H1 (cell line): ENCODE measurements around the gene FGD6. TPM values are rescaled to one million over a fixed set of nuclear protein-coding genes. Genes with fewer than 3 reads are reported as not detected.

Source experiments
- CTCF ChIA-PET: fragments of 300-600 bp; sonication (Branson Sonifier 250); formaldehyde crosslinking; loops from one replicate; lab custom pipeline; 2021; ENCODE audit not compliant: partially characterized antibody; lab: Charles Lee
- POLR2A ChIA-PET: fragments of 300-600 bp; sonication (Branson Sonifier 250); formaldehyde crosslinking; loops from one replicate; lab custom pipeline; 2021; ENCODE audit warnings: inconsistent platforms; ENCODE audit not compliant: partially characterized antibody; lab: Charles Lee
- DNase-seq, 2 experiments: peaks; one replicate each; pipeline versions ENCODE4 v3.0.0 to v3.0.0-alpha.2; 2010 to 2022; ENCODE audit warnings: low spot score in 2 of 2, low read depth in 1 of 2, mixed read lengths in 1 of 2
- FAIRE-seq: peaks from 2 replicates; lab custom pipeline; 2011; peaks lifted over from hg19 to GRCh38; lab: Jason Lieb, UNC
- H2AFZ ChIP-seq: 2 replicates; pipeline ENCODE4 v1.8.1; 2012; ENCODE audit warnings: low read length, inconsistent platforms
- H2AK5ac ChIP-seq: 2 replicates; pipeline ENCODE4 v1.6.1; 2013; ENCODE audit warnings: low read depth, low read length
- H2BK120ac ChIP-seq: replicated peaks from 2 replicates; pipeline ENCODE3; 2013; ENCODE audit warnings: low read depth, low read length, inconsistent platforms
- H2BK12ac ChIP-seq: 2 replicates; pipeline ENCODE4 v1.6.1; 2013; ENCODE audit warnings: low read depth, low read length
- H2BK15ac ChIP-seq: 2 replicates; pipeline ENCODE4 v1.6.1; 2013; ENCODE audit warnings: low read length
- H2BK20ac ChIP-seq: 2 replicates; pipeline ENCODE4 v1.6.1; 2013; ENCODE audit warnings: low read length
- H2BK5ac ChIP-seq: 2 replicates; pipeline ENCODE4 v1.6.1; 2013; ENCODE audit warnings: low read depth, low read length
- H3K14ac ChIP-seq: 2 replicates; pipeline ENCODE4 v1.6.1; 2013; ENCODE audit warnings: inconsistent platforms; ENCODE audit not compliant: insufficient read length
- H3K18ac ChIP-seq: 2 replicates; pipeline ENCODE4 v1.6.1; 2013; ENCODE audit warnings: low read length; ENCODE audit errors: extremely low read depth
- H3K23ac ChIP-seq: 2 replicates; pipeline ENCODE4 v1.6.1; 2013; ENCODE audit warnings: inconsistent platforms; ENCODE audit not compliant: insufficient read length
- H3K23me2 ChIP-seq: 2 replicates; pipeline ENCODE4 v1.6.1; 2013; ENCODE audit warnings: low read depth, low read length
- H3K27ac ChIP-seq: 2 replicates; pipeline ENCODE4 v1.6.1; 2011; ENCODE audit warnings: low read depth, low read length, inconsistent platforms
- H3K27me3 ChIP-seq, 4 experiments: replicated peaks in 1 of 4; 1 replicate in 1 of 4; 2 replicates in 3 of 4; pipeline versions ENCODE4 v1.6.1 to v1.8.1; 2011 to 2013; ENCODE audit warnings: low read length in 3 of 4, mild to moderate bottlenecking in 3 of 4, inconsistent platforms in 2 of 4, mixed read lengths in 2 of 4, moderate library complexity in 1 of 4; ENCODE audit not compliant: control insufficient read depth in 3 of 4, insufficient read depth in 3 of 4; ENCODE audit errors: extremely low read depth in 1 of 4
- H3K36me3 ChIP-seq, 4 experiments: 2 replicates each; pipeline versions ENCODE4 v1.6.1 to v1.8.1; 2011 to 2013; ENCODE audit warnings: mild to moderate bottlenecking in 4 of 4, low read length in 3 of 4, moderate library complexity in 2 of 4, control low read depth in 1 of 4, inconsistent platforms in 1 of 4; ENCODE audit not compliant: insufficient read depth in 4 of 4, control insufficient read depth in 2 of 4
- H3K4ac ChIP-seq: replicated peaks from 2 replicates; pipeline ENCODE3; 2013; ENCODE audit warnings: low read length, low read depth, mixed read lengths, inconsistent platforms; ENCODE audit not compliant: insufficient read length
- H3K4me1 ChIP-seq, 4 experiments: replicated peaks in 1 of 4; 1 replicate in 1 of 4; 2 replicates in 3 of 4; pipeline versions ENCODE4 v1.6.1 to v1.8.1; 2011 to 2013; ENCODE audit warnings: low read length in 3 of 4, inconsistent platforms in 2 of 4, mixed read lengths in 1 of 4; ENCODE audit not compliant: insufficient read depth in 4 of 4, control insufficient read depth in 3 of 4
- H3K4me2 ChIP-seq, 2 experiments: 2 replicates each; pipeline versions ENCODE4 v1.6.1 to v1.8.1; 2011 to 2013; ENCODE audit warnings: low read depth in 2 of 2, low read length in 2 of 2, control low read depth in 1 of 2, inconsistent platforms in 1 of 2, mild to moderate bottlenecking in 1 of 2; ENCODE audit not compliant: insufficient read depth in 1 of 2
- H3K4me3 ChIP-seq, 4 experiments: fragments of 200-600, 300-600 bp in 1 of 4; sonication (generic), shearing (Covaris generic), sonication (Bioruptor Twin) in 1 of 4; 2 replicates each; pipeline versions ENCODE4 v1.5.1 to v1.8.1; 2011 to 2016; ENCODE audit warnings: low read length in 4 of 4, low read depth in 3 of 4, control low read depth in 2 of 4, inconsistent platforms in 2 of 4, mild to moderate bottlenecking in 2 of 4, mixed read lengths in 1 of 4, moderate library complexity in 1 of 4; ENCODE audit not compliant: insufficient read depth in 2 of 4; ENCODE audit errors: extremely low read depth in 1 of 4
- H3K56ac ChIP-seq: replicated peaks from 2 replicates; pipeline ENCODE3; 2013; ENCODE audit warnings: low read depth, mild to moderate bottlenecking, mixed read lengths, low read length, inconsistent platforms; ENCODE audit not compliant: insufficient read length
- H3K79me1 ChIP-seq: 2 replicates; pipeline ENCODE4 v1.6.1; 2013; ENCODE audit warnings: low read depth, low read length, control low read depth
- H3K79me2 ChIP-seq, 2 experiments: 2 replicates each; pipeline versions ENCODE4 v1.6.1 to v1.8.1; 2012 to 2013; ENCODE audit warnings: low read length in 2 of 2, mild to moderate bottlenecking in 2 of 2, inconsistent platforms in 1 of 2; ENCODE audit not compliant: insufficient read depth in 2 of 2, control insufficient read depth in 1 of 2
- H3K9ac ChIP-seq, 4 experiments: replicated peaks in 1 of 4; 1 replicate in 1 of 4; 2 replicates in 3 of 4; pipeline versions ENCODE4 v1.6.1 to v1.8.1; 2011 to 2013; ENCODE audit warnings: low read depth in 3 of 4, low read length in 3 of 4, control low read depth in 2 of 4, mild to moderate bottlenecking in 2 of 4, moderate library complexity in 2 of 4, inconsistent platforms in 1 of 4; ENCODE audit errors: extremely low read depth in 1 of 4
- H3K9me3 ChIP-seq, 2 experiments: 2 replicates each; pipeline versions ENCODE4 v1.6.1 to v1.8.1; 2012 to 2013; ENCODE audit warnings: mild to moderate bottlenecking in 2 of 2, moderate library complexity in 2 of 2, control low read depth in 1 of 2, inconsistent platforms in 1 of 2, low read depth in 1 of 2, low read length in 1 of 2, mixed read lengths in 1 of 2; ENCODE audit not compliant: insufficient read depth in 2 of 2
- H4K20me1 ChIP-seq, 2 experiments: replicated peaks in 1 of 2; 2 replicates each; pipeline versions ENCODE3 to v1.8.1; 2011 to 2013; ENCODE audit warnings: inconsistent platforms in 2 of 2, low read length in 2 of 2, mild to moderate bottlenecking in 1 of 2; ENCODE audit not compliant: insufficient read depth in 2 of 2, control insufficient read depth in 1 of 2
- H4K5ac ChIP-seq: 2 replicates; pipeline ENCODE4 v1.6.1; 2013; ENCODE audit warnings: low read length, low read depth, mixed read lengths, inconsistent platforms; ENCODE audit not compliant: insufficient read length
- H4K8ac ChIP-seq: 2 replicates; pipeline ENCODE4 v1.8.0; 2013; ENCODE audit warnings: mild to moderate bottlenecking, moderate library complexity, low read length, inconsistent platforms; ENCODE audit not compliant: insufficient read depth; ENCODE audit errors: extremely low read depth
- H4K91ac ChIP-seq: replicated peaks from 2 replicates; pipeline ENCODE3; 2013; ENCODE audit warnings: low read length, mixed read lengths, inconsistent platforms; ENCODE audit not compliant: insufficient read length
- ATF2 ChIP-seq: IDR thresholded peaks from 2 replicates; pipeline ENCODE4 v1.6.1; 2012; ENCODE audit warnings: low read length, inconsistent platforms
- BRCA1 ChIP-seq: IDR thresholded peaks from 2 replicates; pipeline ENCODE4 v1.6.1; 2012; ENCODE audit warnings: low read depth, low read length, improper control_type of control experiment
- CBX8 ChIP-seq: fragments of 300-800, 300-1000 bp; sonication (generic); IDR thresholded peaks from 2 replicates; pipeline ENCODE4 v1.7.1; 2016; ENCODE audit warnings: low read depth, low read length, borderline replicate concordance
- CEBPB ChIP-seq: IDR thresholded peaks from 2 replicates; pipeline ENCODE4 v1.6.1; 2012; ENCODE audit warnings: low read depth, low read length
- GTF2F1 ChIP-seq: IDR thresholded peaks from 2 replicates; pipeline ENCODE4 v1.6.1; 2012; ENCODE audit warnings: low read depth, low read length, improper control_type of control experiment, borderline replicate concordance
- HDAC6 ChIP-seq: IDR thresholded peaks from one replicate; pipeline ENCODE4 v1.7.1; 2012; ENCODE audit warnings: low read depth, mild to moderate bottlenecking, inconsistent platforms, low read length, moderate library complexity
- MAX ChIP-seq: IDR thresholded peaks from 2 replicates; pipeline ENCODE4 v1.6.1; 2012; ENCODE audit warnings: inconsistent platforms
- RFX5 ChIP-seq: IDR thresholded peaks from 2 replicates; pipeline ENCODE4 v1.6.1; 2011; ENCODE audit warnings: low read depth, low read length, improper control_type of control experiment, borderline replicate concordance
- SIN3A ChIP-seq, 2 experiments: IDR thresholded peaks in 1 of 2; conservative IDR thresholded peaks in 1 of 2; 2 replicates each; pipeline ENCODE4 v1.6.1; 2011 to 2012; ENCODE audit warnings: low read length in 2 of 2, improper control_type of control experiment in 1 of 2, low read depth in 1 of 2, mild to moderate bottlenecking in 1 of 2
- SP4 ChIP-seq: IDR thresholded peaks from 2 replicates; pipeline ENCODE4 v1.6.1; 2012; ENCODE audit warnings: low read length, inconsistent platforms
- USF2 ChIP-seq: IDR thresholded peaks from 2 replicates; pipeline ENCODE4 v1.6.1; 2011; ENCODE audit warnings: low read length, improper control_type of control experiment
- WGBS, 2 experiments: shearing (Covaris generic) in 1 of 2; methylation state at CpG; one replicate each; pipeline versions ENCODE4 v1.1.6 to v1.1.7; 2013 to 2015; ENCODE audit warnings: low lambda C conversion rate in 2 of 2, mixed read lengths in 2 of 2, inconsistent platforms in 1 of 2, low coverage in 1 of 2, missing lambda C conversion rate in 1 of 2; ENCODE audit not compliant: insufficient replicate concordance in 2 of 2, insufficient coverage in 1 of 2, insufficient read length in 1 of 2; ENCODE audit errors: extremely low coverage in 1 of 2, missing lambda C conversion rate in 1 of 2; 5-methylcytosine and 5-hydroxymethylcytosine counted together
- polyA plus RNA-seq, 7 experiments: library from polyadenylated mRNA; depleted of rRNA in 3 of 7; stranded (reverse) in 5 of 7; unstranded in 2 of 7; fragments of >200 nt in 5 of 7; fragments of 200-250 nt in 2 of 7; gene quantifications; 1 replicate in 5 of 7; 2 replicates in 1 of 7; 4 replicates in 1 of 7; pipeline versions ENCODE4 v1.2.1 to v1.2.3, GENCODE V29; 2011 to 2013; ENCODE audit warnings: missing spikeins in 2 of 7, mixed read lengths in 2 of 7
- total RNA-seq: library from RNA; stranded (reverse); fragmentation: NEBNext Ultra II Directional; extraction: Animal tissue kit (Norgen Biotek cat#: 25700); gene quantifications from 2 replicates; pipeline ENCODE4 v1.2.1, GENCODE V29; 2021

The FGD6 gene
- total and polyA plus RNA-seq, 2 of the 8 experiments (the other 6 are each of a cell fraction or from before 2014, with no cell fraction given), result 12.2 to 24.3 TPM

GRCh38 chr12:95096378-95096777 lies 120.9 kb downstream of the FGD6 start:
- peaks cover 3% of the 10 kb centered on the region in 2 experiments for H4K20me1 ChIP-seq
- H3K27me3 ChIP-seq, result no peaks in the 10 kb centered on the region
- no peak overlapping the region for H3K14ac ChIP-seq
- no peak for DNase-seq
- ChIA-PET POLR2A (interaction anchor here (1.5 kb wide), 1 partner anchor 15 kb away, joined by 5 read pairs; no protein-coding TSS in a partner anchor), CTCF (interaction anchor here (1.1 to 1.5 kb wide), 2 partner anchors 10 to 23 kb away, joined by 3 to 5 read pairs; partner anchors contain the start of gene NR2C1)
- no peaks in the 10 kb centered on the region for H3K4me1 ChIP-seq
- H4K8ac ChIP-seq, result no peak overlapping the region
- H3K79me2 ChIP-seq, result no peaks in the 10 kb centered on the region
- TF ChIP-seq SIN3A (conservative IDR thresholded peaks at IDR 0.05 in 1 of 2, IDR thresholded peaks at IDR 0.05 in 1 of 2; ENCODE audit: low read depth in 1 of 2, low read length in 2 of 2) (no peak), BRCA1 (no peak), CEBPB (no peak), GTF2F1 (no peak), HDAC6 (no peak), MAX (no peak), RFX5 (no peak), USF2 (no peak), CBX8 (no peak), SP4 (no peak), ATF2 (no peak)
- no peak overlapping the region for H3K18ac ChIP-seq
- no peak overlapping the region for H3K56ac ChIP-seq
- no peak overlapping the region for H2BK120ac ChIP-seq
- H3K27ac ChIP-seq, result no peak overlapping the region
- no peak overlapping the region for H3K23ac ChIP-seq
- no peak overlapping the region for H3K4me2 ChIP-seq
- H3K36me3 ChIP-seq, result peaks cover 6 to 39% (median 16%) of the 10 kb centered on the region in 4 experiments; a peak in 7 of 8 replicates
- H3K79me1 ChIP-seq, result no peaks in the 10 kb centered on the region
- no peak overlapping the region for H2BK5ac ChIP-seq
- no peaks in the 10 kb centered on the region for H3K23me2 ChIP-seq
- no peak overlapping the region for H2AFZ ChIP-seq
- no peaks in the 10 kb centered on the region for H3K9me3 ChIP-seq
- no peak overlapping the region for H3K9ac ChIP-seq
- H2BK20ac ChIP-seq, result no peak overlapping the region
- 93% methylated on average over 2 of the region's 2 CpGs; no CpG with 5 or more reads in 1 of the 2 experiments for WGBS, 2 experiments
- no peak overlapping the region for H2AK5ac ChIP-seq
- no peak overlapping the region for H4K5ac ChIP-seq
- no peak overlapping the region for H3K4ac ChIP-seq
- H4K91ac ChIP-seq, result no peak overlapping the region
- FAIRE-seq, result no peak
- H2BK15ac ChIP-seq, result no peak overlapping the region
- no peak overlapping the region for H2BK12ac ChIP-seq
- H3K4me3 ChIP-seq, result no peak overlapping the region
